WTC11 (cell line): ENCODE data around the gene ZNF672.

Experiments
- EMX1 ChIP-seq: fragments of 250-450 bp; sonication (Bioruptor Pico); IDR thresholded peaks from 2 replicates; pipeline ENCODE4 v1.8.0; 2021; ENCODE audit warnings: mild to moderate bottlenecking
- HMGA2 ChIP-seq: fragments of 250-450 bp; sonication (Bioruptor Pico); IDR thresholded peaks from 2 replicates; pipeline ENCODE4 v1.4.0; 2021; ENCODE audit warnings: mild to moderate bottlenecking, moderate library complexity
- JUN ChIP-seq: sonication (generic); formaldehyde crosslinking; IDR thresholded peaks from 2 replicates; pipeline ENCODE4 v1.8.0; 2023; ENCODE audit warnings: mild to moderate bottlenecking, missing genetic modification reagents
- NFE2L1 ChIP-seq: sonication (generic); formaldehyde crosslinking; IDR thresholded peaks from 2 replicates; pipeline ENCODE4 v1.8.1; 2023; ENCODE audit warnings: missing genetic modification reagents
- NR3C1 ChIP-seq: sonication (generic); formaldehyde crosslinking; conservative IDR thresholded peaks from 2 replicates; pipeline ENCODE4 v1.8.1; 2023; ENCODE audit warnings: low read depth, mild to moderate bottlenecking, missing genetic modification reagents
- SMAD3 ChIP-seq: sonication (generic); formaldehyde crosslinking; IDR thresholded peaks from 2 replicates; pipeline ENCODE4 v1.8.0; 2022; ENCODE audit warnings: missing genetic modification reagents, mild to moderate bottlenecking, borderline replicate concordance
- SMAD4 ChIP-seq: sonication (generic); formaldehyde crosslinking; IDR thresholded peaks from 2 replicates; pipeline ENCODE4 v1.8.0; 2022; ENCODE audit warnings: mild to moderate bottlenecking, missing genetic modification reagents
- SP1 ChIP-seq: sonication (generic); formaldehyde crosslinking; conservative IDR thresholded peaks from 2 replicates; pipeline ENCODE4 v1.8.1; 2022; ENCODE audit warnings: missing genetic modification reagents
- TEAD4 ChIP-seq: sonication (generic); formaldehyde crosslinking; IDR thresholded peaks from 2 replicates; pipeline ENCODE4 v1.8.0; 2022; ENCODE audit warnings: mild to moderate bottlenecking, missing genetic modification reagents
- USF1 ChIP-seq: sonication (generic); formaldehyde crosslinking; IDR thresholded peaks from 2 replicates; pipeline ENCODE4 v1.8.0; 2022; ENCODE audit warnings: mild to moderate bottlenecking, missing genetic modification reagents
- ZNF232 ChIP-seq: sonication (generic); formaldehyde crosslinking; IDR thresholded peaks from 2 replicates; pipeline ENCODE4 v1.8.0; 2022; ENCODE audit warnings: mild to moderate bottlenecking, missing genetic modification reagents
- TF ChIP-seq, protein P1 (sequence below): fragments of 200-600 bp; IDR thresholded peaks from 2 replicates; pipeline ENCODE4 v1.8.0; 2022; ENCODE audit warnings: antibody characterized with exemption
- TF ChIP-seq, protein P2 (sequence below): sonication (generic); formaldehyde crosslinking; IDR thresholded peaks from 2 replicates; pipeline ENCODE4 v1.8.1; 2023; ENCODE audit warnings: mild to moderate bottlenecking, missing genetic modification reagents, borderline replicate concordance
- TF ChIP-seq, protein P3 (sequence below): sonication (generic); formaldehyde crosslinking; IDR thresholded peaks from 2 replicates; pipeline ENCODE4 v1.8.1; 2022; ENCODE audit warnings: low read depth, missing genetic modification reagents, borderline replicate concordance

- TF ChIP-seq, protein P1, sequence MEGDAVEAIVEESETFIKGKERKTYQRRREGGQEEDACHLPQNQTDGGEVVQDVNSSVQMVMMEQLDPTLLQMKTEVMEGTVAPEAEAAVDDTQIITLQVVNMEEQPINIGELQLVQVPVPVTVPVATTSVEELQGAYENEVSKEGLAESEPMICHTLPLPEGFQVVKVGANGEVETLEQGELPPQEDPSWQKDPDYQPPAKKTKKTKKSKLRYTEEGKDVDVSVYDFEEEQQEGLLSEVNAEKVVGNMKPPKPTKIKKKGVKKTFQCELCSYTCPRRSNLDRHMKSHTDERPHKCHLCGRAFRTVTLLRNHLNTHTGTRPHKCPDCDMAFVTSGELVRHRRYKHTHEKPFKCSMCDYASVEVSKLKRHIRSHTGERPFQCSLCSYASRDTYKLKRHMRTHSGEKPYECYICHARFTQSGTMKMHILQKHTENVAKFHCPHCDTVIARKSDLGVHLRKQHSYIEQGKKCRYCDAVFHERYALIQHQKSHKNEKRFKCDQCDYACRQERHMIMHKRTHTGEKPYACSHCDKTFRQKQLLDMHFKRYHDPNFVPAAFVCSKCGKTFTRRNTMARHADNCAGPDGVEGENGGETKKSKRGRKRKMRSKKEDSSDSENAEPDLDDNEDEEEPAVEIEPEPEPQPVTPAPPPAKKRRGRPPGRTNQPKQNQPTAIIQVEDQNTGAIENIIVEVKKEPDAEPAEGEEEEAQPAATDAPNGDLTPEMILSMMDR = no peak
- TF ChIP-seq, protein P2, sequence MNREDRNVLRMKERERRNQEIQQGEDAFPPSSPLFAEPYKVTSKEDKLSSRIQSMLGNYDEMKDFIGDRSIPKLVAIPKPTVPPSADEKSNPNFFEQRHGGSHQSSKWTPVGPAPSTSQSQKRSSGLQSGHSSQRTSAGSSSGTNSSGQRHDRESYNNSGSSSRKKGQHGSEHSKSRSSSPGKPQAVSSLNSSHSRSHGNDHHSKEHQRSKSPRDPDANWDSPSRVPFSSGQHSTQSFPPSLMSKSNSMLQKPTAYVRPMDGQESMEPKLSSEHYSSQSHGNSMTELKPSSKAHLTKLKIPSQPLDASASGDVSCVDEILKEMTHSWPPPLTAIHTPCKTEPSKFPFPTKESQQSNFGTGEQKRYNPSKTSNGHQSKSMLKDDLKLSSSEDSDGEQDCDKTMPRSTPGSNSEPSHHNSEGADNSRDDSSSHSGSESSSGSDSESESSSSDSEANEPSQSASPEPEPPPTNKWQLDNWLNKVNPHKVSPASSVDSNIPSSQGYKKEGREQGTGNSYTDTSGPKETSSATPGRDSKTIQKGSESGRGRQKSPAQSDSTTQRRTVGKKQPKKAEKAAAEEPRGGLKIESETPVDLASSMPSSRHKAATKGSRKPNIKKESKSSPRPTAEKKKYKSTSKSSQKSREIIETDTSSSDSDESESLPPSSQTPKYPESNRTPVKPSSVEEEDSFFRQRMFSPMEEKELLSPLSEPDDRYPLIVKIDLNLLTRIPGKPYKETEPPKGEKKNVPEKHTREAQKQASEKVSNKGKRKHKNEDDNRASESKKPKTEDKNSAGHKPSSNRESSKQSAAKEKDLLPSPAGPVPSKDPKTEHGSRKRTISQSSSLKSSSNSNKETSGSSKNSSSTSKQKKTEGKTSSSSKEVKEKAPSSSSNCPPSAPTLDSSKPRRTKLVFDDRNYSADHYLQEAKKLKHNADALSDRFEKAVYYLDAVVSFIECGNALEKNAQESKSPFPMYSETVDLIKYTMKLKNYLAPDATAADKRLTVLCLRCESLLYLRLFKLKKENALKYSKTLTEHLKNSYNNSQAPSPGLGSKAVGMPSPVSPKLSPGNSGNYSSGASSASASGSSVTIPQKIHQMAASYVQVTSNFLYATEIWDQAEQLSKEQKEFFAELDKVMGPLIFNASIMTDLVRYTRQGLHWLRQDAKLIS (CRISPR knock-in tag) = no peak
- TF ChIP-seq USF1 (CRISPR knock-in tag) (no peak), ZNF232 (CRISPR knock-in tag) (peak; percentile 31; the same call in 1 of the 2 replicates), SMAD4 (CRISPR knock-in tag) (no peak), SMAD3 (no peak), TEAD4 (CRISPR knock-in tag) (no peak), JUN (no peak), SP1 (CRISPR knock-in tag) (no peak), NFE2L1 (CRISPR knock-in tag) (no peak), NR3C1 (CRISPR knock-in tag) (no peak), HMGA2 (no peak; the same call in 1 of the 2 replicates), EMX1 (CRISPR knock-in tag) (no peak)
- TF ChIP-seq, protein P3, sequence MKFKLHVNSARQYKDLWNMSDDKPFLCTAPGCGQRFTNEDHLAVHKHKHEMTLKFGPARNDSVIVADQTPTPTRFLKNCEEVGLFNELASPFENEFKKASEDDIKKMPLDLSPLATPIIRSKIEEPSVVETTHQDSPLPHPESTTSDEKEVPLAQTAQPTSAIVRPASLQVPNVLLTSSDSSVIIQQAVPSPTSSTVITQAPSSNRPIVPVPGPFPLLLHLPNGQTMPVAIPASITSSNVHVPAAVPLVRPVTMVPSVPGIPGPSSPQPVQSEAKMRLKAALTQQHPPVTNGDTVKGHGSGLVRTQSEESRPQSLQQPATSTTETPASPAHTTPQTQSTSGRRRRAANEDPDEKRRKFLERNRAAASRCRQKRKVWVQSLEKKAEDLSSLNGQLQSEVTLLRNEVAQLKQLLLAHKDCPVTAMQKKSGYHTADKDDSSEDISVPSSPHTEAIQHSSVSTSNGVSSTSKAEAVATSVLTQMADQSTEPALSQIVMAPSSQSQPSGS (CRISPR knock-in tag) = no peak
These were observed 35.5 kb downstream of the ZNF672 start for GRCh38 chr1:248873409-248873992.
